ENCODE measurements around the gene PLXNC1.

PLXNC1 gene

DNA sequence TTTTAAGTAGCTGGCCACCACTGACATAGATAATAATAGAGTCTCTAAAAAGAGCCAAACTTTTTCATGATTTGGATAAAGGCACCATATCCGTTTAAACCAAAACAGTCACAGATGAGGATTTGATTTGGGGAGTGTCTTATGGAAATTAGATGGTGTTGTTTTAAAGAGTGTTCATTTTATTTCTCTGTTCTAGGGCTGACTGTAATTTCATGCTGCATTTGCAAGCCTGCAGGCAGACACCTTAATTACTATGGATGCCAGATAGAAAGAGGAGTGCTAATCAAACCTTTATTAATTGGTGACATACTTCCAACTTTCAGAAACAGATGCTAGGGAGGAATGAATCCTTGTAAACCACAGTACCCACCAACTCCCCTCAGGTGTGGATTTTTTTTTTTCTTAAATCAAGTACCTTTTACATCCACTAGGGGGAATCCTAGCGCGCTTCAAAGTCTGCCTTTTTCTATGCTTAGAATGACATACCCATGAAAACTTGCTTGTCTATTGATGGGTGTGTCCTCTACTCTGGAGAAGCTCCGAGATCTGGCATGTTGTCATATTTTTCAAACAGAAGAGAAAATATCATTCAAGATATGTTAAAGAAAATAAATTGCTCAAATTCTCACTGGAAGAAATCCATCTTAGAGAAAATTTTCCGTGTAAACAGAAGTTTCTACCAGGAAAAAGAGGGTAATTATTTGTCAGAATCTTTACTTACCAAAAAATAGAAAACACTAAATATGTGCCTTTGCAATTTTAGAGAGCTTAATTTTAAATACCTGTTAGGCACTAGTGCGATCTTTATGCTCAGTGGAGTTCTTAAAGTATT is 14.2 kb upstream of the PLXNC1 start:
- Histone ChIP-seq H4K91ac (ENCODE audit: low read depth, low read length) (no peak overlapping the region), H3K79me1 (ENCODE audit: low read length) (no peaks in the 10 kb centered on the region), H3K27me3 (ENCODE audit: insufficient read depth, low read length) (no peaks in the 10 kb centered on the region), H3K18ac (ENCODE audit: low read length) (no peak overlapping the region), H3K14ac (ENCODE audit: low read length) (no peak overlapping the region), H3K27ac (ENCODE audit: low read depth, low read length) (no peak overlapping the region), H2AK5ac (ENCODE audit: low read length) (no peak overlapping the region), H2BK120ac (ENCODE audit: insufficient read depth, low read length, poor library complexity) (no peak overlapping the region), H3K9me3 (ENCODE audit: insufficient read depth, low read depth, low read length) (no peaks in the 10 kb centered on the region), H3K4me1 (ENCODE audit: control insufficient read depth in 1 of 2, insufficient read depth in 2 of 2, low read length in 2 of 2) (no peaks in the 10 kb centered on the region), H4K8ac (ENCODE audit: low read depth, low read length) (no peak overlapping the region), H3K79me2 (ENCODE audit: control insufficient read depth, insufficient read depth, low read length, poor library complexity) (no peaks in the 10 kb centered on the region), H2BK5ac (ENCODE audit: low read depth, low read length, poor library complexity) (no peak overlapping the region), H2BK12ac (ENCODE audit: low read length) (no peak overlapping the region), H3K23ac (ENCODE audit: low read length) (no peak overlapping the region), H2AFZ (ENCODE audit: insufficient read depth, low read length, poor library complexity) (no peak overlapping the region), H3K4ac (ENCODE audit: low read depth, low read length) (no peak overlapping the region), H3K4me3 (ENCODE audit: low read depth, low read length) (no peak overlapping the region), H3K9ac (ENCODE audit: low read length) (no peak overlapping the region), H3K4me2 (ENCODE audit: low read length) (no peak overlapping the region), H4K12ac (ENCODE audit: low read depth, low read length) (no peak overlapping the region), H3K36me3 (ENCODE audit: control insufficient read depth in 1 of 2, insufficient read depth in 2 of 2, low read length in 2 of 2) (no peaks in the 10 kb centered on the region)
- WGBS (ENCODE audit: extremely low coverage, insufficient coverage, insufficient read length) = no CpG with 5 or more reads among the region's 6 CpGs
- DNase-seq = peak; percentile 19 to 77

DNA sequence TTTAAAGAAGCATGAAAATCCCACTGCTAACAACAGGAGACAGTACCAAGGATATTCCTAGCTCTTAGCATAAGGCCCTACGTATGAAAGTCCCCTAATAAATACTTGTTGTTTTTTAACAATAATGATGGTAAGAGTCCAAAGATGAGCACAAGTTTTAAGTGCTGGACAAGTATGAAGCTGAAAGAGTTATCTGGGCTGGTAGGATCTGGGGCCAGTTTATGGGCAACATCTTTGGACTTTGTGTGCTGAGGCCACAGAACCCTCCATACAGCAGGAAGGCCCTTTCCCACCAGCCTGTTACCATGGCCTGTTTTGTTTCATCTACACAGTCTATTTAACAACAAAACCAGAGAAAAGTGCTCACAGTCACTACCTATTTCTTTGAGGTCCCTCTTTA is 12.5 kb upstream of the PLXNC1 start:
- Histone ChIP-seq H3K9me3 (ENCODE audit: insufficient read depth, low read depth, low read length) (no peaks in the 10 kb centered on the region), H3K79me1 (ENCODE audit: low read length) (no peaks in the 10 kb centered on the region), H3K4me1 (ENCODE audit: control insufficient read depth in 1 of 2, insufficient read depth in 2 of 2, low read length in 2 of 2) (no peaks in the 10 kb centered on the region), H3K23ac (ENCODE audit: low read length) (no peak overlapping the region), H3K27me3 (ENCODE audit: insufficient read depth, low read length) (no peaks in the 10 kb centered on the region), H3K18ac (ENCODE audit: low read length) (no peak overlapping the region), H2BK120ac (ENCODE audit: insufficient read depth, low read length, poor library complexity) (no peak overlapping the region), H2AK5ac (ENCODE audit: low read length) (no peak overlapping the region), H2BK5ac (ENCODE audit: low read depth, low read length, poor library complexity) (no peak overlapping the region), H3K14ac (ENCODE audit: low read length) (no peak overlapping the region), H3K79me2 (ENCODE audit: control insufficient read depth, insufficient read depth, low read length, poor library complexity) (no peaks in the 10 kb centered on the region), H3K4ac (ENCODE audit: low read depth, low read length) (no peak overlapping the region), H4K12ac (ENCODE audit: low read depth, low read length) (no peak overlapping the region), H3K4me3 (ENCODE audit: low read depth, low read length) (no peak overlapping the region), H2BK12ac (ENCODE audit: low read length) (no peak overlapping the region), H2AFZ (ENCODE audit: insufficient read depth, low read length, poor library complexity) (no peak overlapping the region), H3K4me2 (ENCODE audit: low read length) (no peak overlapping the region), H4K8ac (ENCODE audit: low read depth, low read length) (no peak overlapping the region), H3K36me3 (ENCODE audit: control insufficient read depth in 1 of 2, insufficient read depth in 2 of 2, low read length in 2 of 2) (no peaks in the 10 kb centered on the region), H3K27ac (ENCODE audit: low read depth, low read length) (no peak overlapping the region), H3K9ac (ENCODE audit: low read length) (no peak overlapping the region), H4K91ac (ENCODE audit: low read depth, low read length) (no peak overlapping the region)
- no CpG with 5 or more reads among the region's 1 CpG for WGBS (ENCODE audit: extremely low coverage, insufficient coverage, insufficient read length)
- no peak for DNase-seq

DNA sequence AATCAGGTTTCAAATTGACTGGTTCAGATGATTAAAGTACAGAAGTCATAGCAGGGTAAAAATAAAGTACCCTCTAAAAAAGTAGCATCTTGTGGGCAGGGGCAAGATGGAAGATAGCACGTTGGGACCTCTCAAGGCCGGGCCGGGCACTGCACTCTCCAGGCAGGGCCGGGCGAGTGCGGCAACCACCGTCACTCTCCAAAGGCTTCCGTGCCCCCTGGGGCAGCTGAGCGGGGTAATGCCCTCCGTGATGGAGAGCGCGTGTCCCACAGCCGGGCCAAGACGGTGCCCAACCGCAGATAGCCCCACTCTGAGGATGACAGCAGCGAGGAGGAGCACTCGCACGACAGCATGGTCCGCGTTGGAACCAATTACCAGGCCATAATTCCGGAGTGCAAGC is 8.6 kb upstream of the PLXNC1 start:
- H2AK5ac ChIP-seq (ENCODE audit: low read length) = no peak overlapping the region

DNA sequence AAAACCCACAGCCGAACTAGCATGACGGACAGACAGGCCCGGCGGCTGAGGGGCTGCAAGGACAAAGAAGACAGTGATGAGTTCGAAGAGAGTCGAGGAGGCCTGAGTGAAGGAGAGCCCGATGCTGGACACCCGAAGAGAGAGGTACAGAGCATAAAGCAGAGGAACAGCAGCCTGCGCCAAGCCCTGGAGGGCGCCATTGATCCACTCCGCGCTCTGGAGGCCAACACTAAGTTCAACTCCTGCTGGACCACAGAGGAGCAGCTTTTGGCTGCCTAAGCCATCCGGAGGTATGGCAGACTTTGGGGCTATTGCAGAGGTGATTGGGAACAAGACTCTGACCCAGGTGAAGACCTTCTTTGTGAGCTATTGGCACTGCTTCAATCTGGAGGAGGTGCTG is 7.8 kb upstream of the PLXNC1 start:
- Histone ChIP-seq H2BK120ac (ENCODE audit: insufficient read depth, low read length, poor library complexity) (no peak overlapping the region), H3K4me1 (ENCODE audit: control insufficient read depth in 1 of 2, insufficient read depth in 2 of 2, low read length in 2 of 2) (no peaks in the 10 kb centered on the region), H3K79me1 (ENCODE audit: low read length) (no peaks in the 10 kb centered on the region), H2AFZ (ENCODE audit: insufficient read depth, low read length, poor library complexity) (no peak overlapping the region), H3K18ac (ENCODE audit: low read length) (no peak overlapping the region), H2AK5ac (ENCODE audit: low read length) (no peak overlapping the region), H3K4ac (ENCODE audit: low read depth, low read length) (no peak overlapping the region), H3K79me2 (ENCODE audit: control insufficient read depth, insufficient read depth, low read length, poor library complexity) (no peaks in the 10 kb centered on the region), H3K14ac (ENCODE audit: low read length) (no peak overlapping the region), H4K8ac (ENCODE audit: low read depth, low read length) (no peak overlapping the region), H3K36me3 (ENCODE audit: control insufficient read depth in 1 of 2, insufficient read depth in 2 of 2, low read length in 2 of 2) (no peaks in the 10 kb centered on the region), H3K9me3 (ENCODE audit: insufficient read depth, low read depth, low read length) (no peaks in the 10 kb centered on the region), H4K91ac (ENCODE audit: low read depth, low read length) (no peak overlapping the region), H4K12ac (ENCODE audit: low read depth, low read length) (no peak overlapping the region), H3K9ac (ENCODE audit: low read length) (no peak overlapping the region), H2BK5ac (ENCODE audit: low read depth, low read length, poor library complexity) (no peak overlapping the region), H3K23ac (ENCODE audit: low read length) (no peak overlapping the region), H3K27me3 (ENCODE audit: insufficient read depth, low read length) (no peaks in the 10 kb centered on the region), H2BK12ac (ENCODE audit: low read length) (no peak overlapping the region), H3K27ac (ENCODE audit: low read depth, low read length) (no peak overlapping the region), H3K4me2 (ENCODE audit: low read length) (no peak overlapping the region), H3K4me3 (ENCODE audit: low read depth, low read length) (no peak overlapping the region)
- WGBS (ENCODE audit: extremely low coverage, insufficient coverage, insufficient read length) = no CpG with 5 or more reads among the region's 13 CpGs
- DNase-seq = peak in 1 of 2 donors; percentile 41

More for the DNA sequence above, 8.6 kb upstream of the PLXNC1 start:
- Histone ChIP-seq H3K14ac (ENCODE audit: low read length) (no peak overlapping the region), H3K4me1 (ENCODE audit: control insufficient read depth in 1 of 2, insufficient read depth in 2 of 2, low read length in 2 of 2) (no peaks in the 10 kb centered on the region), H3K79me1 (ENCODE audit: low read length) (no peaks in the 10 kb centered on the region), H4K91ac (ENCODE audit: low read depth, low read length) (no peak overlapping the region), H3K23ac (ENCODE audit: low read length) (no peak overlapping the region), H2AFZ (ENCODE audit: insufficient read depth, low read length, poor library complexity) (no peak overlapping the region), H3K18ac (ENCODE audit: low read length) (no peak overlapping the region), H3K9ac (ENCODE audit: low read length) (no peak overlapping the region), H3K9me3 (ENCODE audit: insufficient read depth, low read depth, low read length) (no peaks in the 10 kb centered on the region), H3K27me3 (ENCODE audit: insufficient read depth, low read length) (no peaks in the 10 kb centered on the region), H3K4me3 (ENCODE audit: low read depth, low read length) (no peak overlapping the region), H2BK5ac (ENCODE audit: low read depth, low read length, poor library complexity) (no peak overlapping the region), H4K12ac (ENCODE audit: low read depth, low read length) (no peak overlapping the region), H3K4ac (ENCODE audit: low read depth, low read length) (no peak overlapping the region), H2BK12ac (ENCODE audit: low read length) (no peak overlapping the region), H3K79me2 (ENCODE audit: control insufficient read depth, insufficient read depth, low read length, poor library complexity) (no peaks in the 10 kb centered on the region), H3K27ac (ENCODE audit: low read depth, low read length) (no peak overlapping the region), H2BK120ac (ENCODE audit: insufficient read depth, low read length, poor library complexity) (no peak overlapping the region), H3K4me2 (ENCODE audit: low read length) (no peak overlapping the region), H3K36me3 (ENCODE audit: control insufficient read depth in 1 of 2, insufficient read depth in 2 of 2, low read length in 2 of 2) (no peaks in the 10 kb centered on the region), H4K8ac (ENCODE audit: low read depth, low read length) (no peak overlapping the region)
- no CpG with 5 or more reads among the region's 21 CpGs for WGBS (ENCODE audit: extremely low coverage, insufficient coverage, insufficient read length)
- no peak for DNase-seq
